ENCODE data around the gene ATP12A.

Gene ATP12A

GRCh38 chr13:24688111-24688510, 7.9 kb downstream of the ATP12A start:
- DNase-seq (ENCODE audit: low read depth in 2 of 2), result no peak

DNA sequence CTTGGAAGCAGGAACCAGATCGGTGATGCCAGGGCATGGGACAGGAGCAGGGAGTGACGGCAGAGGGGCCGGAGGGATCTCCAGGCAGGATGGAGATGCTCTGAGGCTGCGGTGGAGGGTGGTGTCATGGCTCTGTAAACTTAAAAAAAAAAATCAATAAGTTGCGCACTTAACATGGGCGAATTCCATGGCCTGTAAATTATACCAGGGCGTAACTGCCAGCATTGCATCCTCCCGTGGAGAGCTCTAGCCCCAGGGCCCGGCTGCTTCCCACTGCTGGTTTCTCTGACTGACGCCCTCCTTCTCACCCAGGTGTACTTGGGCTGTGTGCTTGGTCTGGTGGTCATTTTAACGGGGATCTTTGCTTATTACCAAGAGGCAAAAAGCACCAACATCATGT, 8.7 kb downstream of the ATP12A start:
- DNase-seq (ENCODE audit: low read depth in 2 of 2), result no peak

DNA sequence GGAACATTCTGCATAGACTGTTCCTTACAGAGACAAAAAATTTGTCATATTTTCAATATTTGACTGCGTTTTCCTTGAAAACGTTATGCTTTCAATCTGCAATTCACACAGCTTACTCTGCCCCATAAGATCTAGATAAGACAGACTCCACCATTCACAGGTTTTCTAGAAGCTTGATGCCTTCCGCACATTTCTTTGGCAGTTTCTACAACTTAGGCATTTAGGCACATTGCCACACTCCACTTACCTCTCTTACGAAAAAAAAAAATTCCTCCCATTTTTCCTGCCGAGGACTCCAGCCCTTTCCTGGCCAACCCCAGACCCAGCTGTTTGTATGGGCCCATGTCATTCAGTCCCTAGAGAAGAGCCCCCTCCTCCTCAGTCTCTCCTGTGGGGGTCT, 11.2 kb downstream of the ATP12A start:
- DNase-seq (ENCODE audit: low read depth in 2 of 2), result no peak

GRCh38 chr13:24692561-24692960, 12.4 kb downstream of the ATP12A start:
- no peak for DNase-seq (ENCODE audit: low read depth in 2 of 2)

DNA sequence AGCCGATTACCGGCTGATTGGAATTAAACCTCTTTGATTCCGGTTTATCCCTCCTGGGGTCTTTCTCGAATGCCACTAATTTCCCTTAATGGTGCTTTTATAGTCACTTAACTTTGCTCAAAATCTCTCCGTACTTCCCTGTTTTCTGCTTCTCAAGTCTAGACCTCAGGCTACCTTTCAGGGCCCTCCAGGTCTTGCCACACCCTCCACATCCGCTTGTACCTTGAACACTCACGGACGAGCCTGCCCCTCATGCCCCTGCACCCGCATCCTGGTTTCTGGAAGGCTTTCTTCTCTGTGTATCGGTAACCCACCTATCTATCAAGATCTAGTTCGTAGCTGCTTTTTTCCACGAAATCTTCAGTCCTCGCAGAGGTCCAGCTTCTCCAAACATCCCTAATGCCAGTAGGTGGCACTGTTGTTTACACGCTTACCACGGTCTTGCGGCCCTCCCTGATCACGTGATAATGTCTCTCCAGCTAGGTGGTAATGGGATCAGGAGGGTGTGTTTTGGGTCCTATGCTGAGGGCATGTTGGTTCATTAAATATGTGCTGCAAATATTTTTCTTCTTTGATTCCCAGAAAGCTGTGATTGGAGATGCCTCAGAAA, 13.8 kb downstream of the ATP12A start:
- no peak for DNase-seq (ENCODE audit: low read depth in 2 of 2)

- DNase-seq (ENCODE audit: low read depth in 2 of 2), result no peak
These were observed 14.7 kb downstream of the ATP12A start for GRCh38 chr13:24694907-24695306.

DNA sequence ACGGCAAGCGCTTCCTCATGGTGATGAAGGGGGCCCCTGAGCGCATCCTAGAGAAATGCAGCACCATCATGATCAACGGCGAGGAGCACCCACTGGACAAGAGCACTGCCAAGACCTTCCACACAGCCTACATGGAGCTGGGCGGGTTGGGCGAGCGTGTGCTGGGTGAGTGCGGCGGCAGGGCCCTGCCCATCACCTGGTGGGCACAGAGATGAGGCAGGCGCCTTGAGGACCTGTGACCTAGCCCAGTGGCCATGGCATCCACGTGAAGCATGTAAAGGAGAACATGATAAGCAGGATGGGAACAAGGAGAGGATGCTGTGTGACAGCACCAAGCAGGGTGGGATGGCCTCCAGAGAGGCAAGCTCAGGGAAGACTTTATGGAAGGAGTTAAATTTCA, 18.5 kb downstream of the ATP12A start:
- no peak for DNase-seq (ENCODE audit: low read depth in 2 of 2)

GRCh38 chr13:24699541-24699940, 19.3 kb downstream of the ATP12A start:
- no peak for DNase-seq (ENCODE audit: low read depth in 2 of 2)

DNA sequence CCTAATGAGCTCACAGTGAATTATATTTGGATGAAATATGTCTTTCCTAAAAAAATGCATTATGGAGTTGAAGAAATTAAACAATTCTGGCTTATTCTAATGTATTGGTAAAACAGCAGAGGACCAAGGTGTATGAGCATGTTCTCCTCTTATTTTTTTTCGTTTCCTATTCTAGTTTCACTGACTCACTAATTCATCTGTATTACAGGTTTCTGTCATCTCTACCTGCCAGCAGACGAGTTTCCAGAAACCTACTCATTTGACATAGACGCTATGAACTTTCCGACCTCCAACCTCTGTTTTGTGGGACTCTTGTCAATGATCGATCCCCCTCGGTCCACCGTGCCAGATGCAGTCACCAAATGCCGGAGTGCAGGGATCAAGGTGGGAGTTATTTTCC, 20.3 kb downstream of the ATP12A start:
- DNase-seq (ENCODE audit: low read depth in 2 of 2), result no peak

GRCh38 chr13:24706886-24707585, 26.8 kb downstream of the ATP12A start:
- DNase-seq (ENCODE audit: low read depth in 2 of 2), result no peak

DNA sequence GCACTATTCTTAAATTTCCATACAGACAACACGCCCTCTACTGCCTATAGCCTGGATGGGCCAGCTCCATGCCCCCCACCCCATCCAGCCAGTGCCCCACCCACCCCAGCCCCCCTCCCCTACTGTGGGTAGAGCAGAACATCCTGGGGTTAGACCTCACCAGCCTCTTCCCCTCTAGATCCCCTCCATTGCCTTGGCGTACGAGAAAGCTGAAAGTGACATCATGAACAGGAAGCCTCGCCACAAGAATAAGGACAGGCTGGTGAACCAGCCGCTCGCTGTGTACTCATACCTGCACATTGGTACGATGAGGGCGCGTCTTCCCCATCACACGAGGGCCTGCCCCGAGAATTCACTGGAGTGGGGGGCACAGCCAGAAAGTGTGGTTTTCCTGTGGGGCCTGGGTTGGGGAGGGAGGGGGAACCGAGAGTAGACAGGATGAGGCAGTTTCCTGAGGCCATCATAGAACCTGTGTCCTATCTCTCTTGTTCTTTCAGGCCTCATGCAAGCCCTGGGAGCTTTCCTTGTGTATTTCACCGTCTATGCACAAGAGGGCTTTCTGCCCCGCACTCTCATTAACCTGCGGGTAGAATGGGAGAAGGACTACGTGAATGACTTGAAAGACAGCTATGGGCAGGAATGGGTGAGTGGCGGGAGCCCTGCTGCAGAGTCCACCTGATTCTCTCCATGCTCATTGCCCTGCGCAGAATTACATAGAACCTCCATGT, 29.1 kb downstream of the ATP12A start:
- DNase-seq (ENCODE audit: low read depth in 2 of 2), result peak; percentile 9 to 23

DNA sequence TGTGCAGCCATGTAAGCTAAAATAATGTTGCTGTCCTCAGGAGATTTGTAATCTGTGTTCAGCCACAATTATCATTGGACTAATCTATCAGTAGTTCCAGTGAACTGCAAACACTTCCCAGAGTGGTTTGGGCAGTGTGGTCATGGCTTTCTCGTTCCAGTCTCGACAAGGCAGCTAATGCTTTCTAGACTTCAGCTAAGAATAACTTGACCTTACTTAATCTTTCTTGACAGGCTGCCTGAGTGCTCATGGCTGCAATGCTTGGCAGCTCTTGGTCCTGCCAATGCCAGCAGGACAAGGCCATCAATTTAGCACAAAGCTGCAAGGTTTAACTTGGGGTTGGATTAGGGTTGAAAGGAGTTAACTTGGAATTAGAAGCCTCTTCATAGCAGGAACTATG, 32.8 kb downstream of the ATP12A start:
- DNase-seq (ENCODE audit: low read depth in 2 of 2), result no peak

GRCh38 chr13:24716011-24716410, 35.8 kb downstream of the ATP12A start:
- no peak for DNase-seq (ENCODE audit: low read depth in 2 of 2)

DNA sequence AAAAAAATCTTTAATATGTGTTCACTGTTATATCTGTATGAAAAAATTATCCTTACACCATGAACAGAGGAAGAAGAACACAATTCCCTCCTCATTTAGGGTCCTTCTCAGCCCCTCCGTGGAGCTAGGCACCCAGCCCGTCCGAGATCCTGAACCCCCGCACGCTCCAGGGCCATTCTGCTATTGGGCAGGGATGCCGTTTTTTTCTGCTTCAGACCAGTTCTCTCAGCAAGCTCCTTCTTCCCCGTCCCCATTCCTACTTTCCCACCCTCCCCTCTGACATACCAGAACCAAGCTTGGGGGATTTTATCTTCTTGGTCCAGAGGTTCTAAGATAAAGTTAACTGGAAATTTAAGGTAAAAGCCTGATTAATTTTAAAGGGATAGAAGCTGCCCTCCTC, 36.2 kb downstream of the ATP12A start:
- DNase-seq (ENCODE audit: low read depth in 2 of 2), result no peak

- DNase-seq (ENCODE audit: low read depth in 2 of 2), result no peak
These were observed 37.0 kb downstream of the ATP12A start for GRCh38 chr13:24717217-24717616.

GRCh38 chr13:24718192-24718965, 38.2 kb downstream of the ATP12A start:
- DNase-seq (ENCODE audit: low read depth in 2 of 2), result no peak

GRCh38 chr13:24719139-24719538, 38.9 kb downstream of the ATP12A start:
- no peak for DNase-seq (ENCODE audit: low read depth in 2 of 2)

DNA sequence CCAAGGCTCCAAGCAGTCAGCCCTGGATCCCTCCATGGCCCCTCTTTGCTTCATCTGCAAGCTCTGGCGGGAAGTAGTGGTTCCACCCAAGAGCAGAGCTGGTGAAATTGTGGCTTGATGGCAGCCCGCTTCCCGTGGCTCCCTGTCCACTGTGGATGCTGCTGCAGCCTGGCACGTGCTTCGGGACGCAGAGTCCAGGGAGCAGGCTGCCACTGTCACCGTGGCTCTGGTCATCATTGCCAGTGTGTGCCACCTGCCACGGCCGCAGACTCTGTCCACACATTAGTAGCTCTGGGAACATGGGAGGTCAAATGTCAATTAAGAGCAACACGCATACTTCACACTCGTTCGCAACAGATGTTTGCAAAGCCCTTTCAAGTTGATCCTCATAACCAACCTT, 43.0 kb downstream of the ATP12A start:
- no peak for DNase-seq (ENCODE audit: low read depth in 2 of 2)

- DNase-seq (ENCODE audit: low read depth in 2 of 2), result no peak
These were observed 44.5 kb downstream of the ATP12A start for GRCh38 chr13:24724714-24725113.

DNA sequence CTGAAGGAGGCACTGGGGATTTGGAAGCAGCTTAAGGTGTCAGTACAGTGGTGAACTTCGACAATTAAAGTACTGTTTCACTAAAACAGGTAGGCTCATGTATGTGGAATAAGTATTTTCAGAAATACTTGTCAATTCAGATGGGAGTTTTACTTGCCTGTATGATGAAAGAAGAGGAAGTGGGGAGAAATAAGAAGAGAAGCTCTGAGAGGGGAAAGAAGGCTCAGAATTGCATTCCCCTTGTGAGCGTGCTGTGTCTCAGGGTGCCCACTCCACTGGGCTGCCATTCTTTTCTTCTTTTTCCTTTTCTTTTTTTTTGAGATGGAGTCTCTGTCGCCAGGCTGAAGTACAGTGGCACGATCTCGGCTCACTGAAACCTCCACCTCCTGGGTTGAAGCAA, 45.2 kb downstream of the ATP12A start:
- no peak for DNase-seq (ENCODE audit: low read depth in 2 of 2)

- DNase-seq (ENCODE audit: low read depth in 2 of 2), result peak; percentile 27 to 49
These were observed 47.8 kb downstream of the ATP12A start for GRCh38 chr13:24727731-24728601.
